Heart left ventricle (tissue), 13 donors: ENCODE results near the gene DCAF17.

Experiments used
- CTCF ChIP-seq, 12 donors: fragments of 200-600 bp; sonication (generic) in 4 of 12; IDR thresholded peaks; one replicate each; pipeline versions ENCODE4 v1.5.0 to v1.8.0; 2018 to 2022; ENCODE audit warnings: antibody characterized with exemption in 12 of 12, mild to moderate bottlenecking in 5 of 12
- POLR2A ChIP-seq, 2 donors: fragments of 450-650 bp; IDR thresholded peaks; one replicate each; pipeline ENCODE4 v1.6.1; 2017; ENCODE audit warnings: antibody characterized with exemption in 2 of 2, mild to moderate bottlenecking in 2 of 2, moderate library complexity in 2 of 2
- donor health status: ischemic (EF 13 %, LVEDD 7.1; RV severe dilation, severe dysfunction).
- donor health status: DM: no; HTN: yes; CAD: no.
- donor health status: DM: no; HTN: no; CAD: no.
- donor health status: ischemic (EF 25% LVEDD 6.9; RV normal size, moderate dysfunction).
- donor health status: ischemic (EF 25% LVEDD 5.7; RV mildly dilated, moderate dysfunction).
- donor health status: ischemic (EF 35%, LVEDD 5.7; RV mildly dilated, moderate dysfunction).
- donor health status: nonischemic (EF 11% LVEDD 7.7; RV severe dilation, severe dysfunction).
- donor health status: DM: yes; HTN: yes; CAD: no.
- donor health status: PGD.
- donor health status: ischemic (EF 29% LVEDD 5.4; RV normal size, mild dysfunction).
- donor health status: nonischemic (EF 23%, LVEDD 6.1; RV moderate dilation, normal function).

DNA sequence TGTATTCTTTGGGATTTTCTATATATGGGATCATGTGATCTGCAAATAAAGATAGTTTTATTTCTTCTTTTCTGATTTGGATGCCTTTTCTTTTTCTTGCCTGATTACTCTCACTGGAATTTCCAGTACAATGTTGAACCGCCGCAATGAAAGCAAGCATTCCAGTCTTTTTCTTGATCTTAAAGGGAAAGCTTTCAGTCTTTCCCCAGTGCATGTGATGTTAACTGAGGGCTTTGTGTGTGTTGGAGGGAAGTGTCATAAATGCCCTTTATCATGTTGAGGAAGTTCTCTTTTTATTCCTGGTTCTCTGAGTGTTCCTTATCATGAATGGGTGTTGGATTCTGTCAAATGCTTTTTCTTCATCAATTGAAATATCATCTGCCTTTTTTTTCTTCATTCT, 71.3 kb downstream of the DCAF17 start:
- TF ChIP-seq CTCF (IDR thresholded peaks at IDR 0.05) (no peak), POLR2A (IDR thresholded peaks at IDR 0.05) (no peak)
